ENCODE measurements around the gene ARSG. TPM values are rescaled to one million over a fixed set of nuclear protein-coding genes. Genes with fewer than 3 reads are reported as not detected.
"Not testable (repeated sequence)": the region's sequence is repeated elsewhere in the genome, so short reads cannot be mapped to it uniquely, and the experiment has no call there.

The ARSG gene
- total RNA-seq, 1 experiment from 2014 or later = 31.7 TPM

DNA sequence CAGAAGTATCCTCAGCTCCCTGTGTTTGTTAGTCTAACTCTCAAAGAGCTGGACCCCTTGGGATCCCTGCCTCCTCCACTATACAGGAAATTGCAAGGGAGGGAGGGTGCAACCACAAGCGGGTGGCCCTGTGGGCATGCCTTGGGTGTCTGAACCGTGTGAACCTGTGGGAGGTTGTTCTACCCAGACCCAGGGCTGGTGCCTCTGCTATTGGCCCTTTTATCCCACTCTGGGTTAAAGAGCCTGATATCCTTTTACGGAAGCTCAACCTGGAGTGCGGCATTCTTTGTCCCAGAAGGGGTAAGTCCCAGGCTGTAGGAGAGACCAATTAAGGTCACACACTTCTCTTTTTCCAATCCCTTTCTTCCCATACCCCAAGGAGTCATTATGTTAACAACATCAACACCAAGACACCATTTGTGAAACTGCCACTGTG lies 53.4 kb downstream of the ARSG start:
- peak; percentile 44 for DNase-seq (ENCODE audit: low read depth, low spot score)
- in situ Hi-C loops (cut with HindIII; ENCODE audit: low pct_unique_long_range_greater_than_20kb, low sequenced_read_pairs) = no loop called here

DNA sequence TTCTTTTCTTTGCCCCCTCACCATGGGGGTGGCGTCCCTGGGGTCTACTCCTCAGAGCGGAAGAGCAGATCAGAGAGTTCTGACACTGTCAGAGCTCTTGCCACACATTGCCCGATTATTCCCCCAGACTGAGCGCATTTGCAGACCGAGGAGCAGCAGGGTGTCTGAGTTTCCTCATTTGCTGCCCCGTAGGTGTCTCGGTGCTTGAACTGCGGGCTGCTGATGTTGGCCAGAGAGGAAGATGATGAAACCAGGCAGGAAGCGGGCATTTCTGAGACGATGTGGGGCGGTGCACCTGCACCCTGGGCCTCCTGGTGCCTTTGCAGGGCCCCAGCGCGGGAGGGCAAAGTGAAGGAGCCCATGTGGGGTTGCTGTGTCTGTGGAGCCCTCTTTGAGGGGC lies 55.2 kb downstream of the ARSG start:
- in situ Hi-C loops (cut with HindIII; ENCODE audit: low pct_unique_long_range_greater_than_20kb, low sequenced_read_pairs) = no loop called here
- no peak for DNase-seq (ENCODE audit: low read depth, low spot score)

GRCh38 chr17:68347380-68347779 lies 56.1 kb downstream of the ARSG start:
- in situ Hi-C loops (cut with HindIII; ENCODE audit: low pct_unique_long_range_greater_than_20kb, low sequenced_read_pairs) = no loop called here
- DNase-seq (ENCODE audit: low read depth, low spot score) = no peak

DNA sequence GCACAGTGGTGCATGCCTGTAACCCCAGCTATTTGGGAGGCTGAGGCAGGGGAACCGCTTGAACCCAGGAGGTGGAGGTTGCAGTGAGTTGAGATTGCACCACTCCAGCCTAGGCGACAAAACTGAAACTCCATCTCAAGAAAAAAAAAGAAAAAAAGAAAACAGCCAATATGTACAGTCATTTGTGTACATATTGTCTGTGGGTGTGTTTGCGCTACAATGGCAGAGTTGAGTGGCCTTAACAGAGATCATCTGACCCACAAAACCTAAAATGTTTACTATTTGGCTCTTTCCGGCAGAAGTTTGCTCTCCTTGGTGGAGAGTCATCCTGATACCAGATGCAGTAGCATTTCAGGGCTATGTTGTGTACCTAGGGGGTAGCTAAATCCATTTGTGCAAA lies 57.9 kb downstream of the ARSG start:
- in situ Hi-C loops (cut with HindIII; ENCODE audit: low pct_unique_long_range_greater_than_20kb, low sequenced_read_pairs) = no loop called here
- DNase-seq (ENCODE audit: low read depth, low spot score) = no peak

GRCh38 chr17:68351395-68351794 lies 60.1 kb downstream of the ARSG start:
- in situ Hi-C loops (cut with HindIII; ENCODE audit: low pct_unique_long_range_greater_than_20kb, low sequenced_read_pairs) = no loop called here
- peak; percentile 85 for DNase-seq (ENCODE audit: low read depth, low spot score)

DNA sequence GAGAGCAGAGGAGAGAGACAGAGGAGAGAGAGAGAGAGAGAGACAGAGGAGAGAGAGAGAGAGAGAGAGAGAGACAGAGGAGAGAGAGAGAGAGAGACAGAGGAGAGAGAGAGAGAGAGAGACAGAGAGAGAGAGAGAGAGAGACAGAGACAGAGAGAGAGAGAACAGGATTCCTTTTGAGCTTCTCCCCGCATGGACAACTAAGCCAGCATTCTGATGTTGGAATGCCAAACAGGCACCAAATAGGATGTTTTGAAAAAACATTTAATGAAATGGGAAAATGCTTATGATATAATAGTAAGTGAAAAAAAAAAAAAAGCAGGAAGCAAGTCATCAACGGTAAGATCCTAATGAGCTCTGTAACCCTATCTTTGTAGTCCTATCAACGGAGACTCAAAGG lies 60.7 kb downstream of the ARSG start:
- DNase-seq (ENCODE audit: low read depth, low spot score) = no peak
- in situ Hi-C loops (cut with HindIII; ENCODE audit: low pct_unique_long_range_greater_than_20kb, low sequenced_read_pairs) = no loop called here

- DNase-seq (ENCODE audit: low read depth, low spot score); in situ Hi-C loops (cut with HindIII; ENCODE audit: low pct_unique_long_range_greater_than_20kb, low sequenced_read_pairs): not testable (repeated sequence)
Measured at GRCh38 chr17:68352671-68353070, 61.4 kb downstream of the ARSG start.

DNA sequence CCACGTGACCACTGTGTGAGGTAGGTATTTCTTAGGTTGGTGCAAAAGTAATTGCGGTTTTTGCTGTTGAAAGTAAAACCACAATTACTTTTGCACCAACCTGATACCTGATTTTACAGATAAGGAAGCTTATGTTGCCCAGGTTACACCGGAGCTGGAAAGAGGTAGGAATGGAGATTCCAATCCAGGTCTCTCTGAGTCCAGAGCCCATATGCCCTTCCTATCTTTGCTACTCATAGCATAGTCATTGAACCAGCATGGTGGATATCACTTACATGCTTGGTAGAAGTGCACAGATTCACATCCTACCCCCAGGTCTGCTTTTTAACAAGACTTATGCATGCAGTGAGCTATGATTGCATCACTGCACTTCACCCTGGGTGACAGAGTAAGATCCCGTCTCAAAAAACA lies 61.8 kb downstream of the ARSG start:
- in situ Hi-C loops (cut with HindIII; ENCODE audit: low pct_unique_long_range_greater_than_20kb, low sequenced_read_pairs) = no loop called here
- no peak for DNase-seq (ENCODE audit: low read depth, low spot score)

- in situ Hi-C loops (cut with HindIII; ENCODE audit: low pct_unique_long_range_greater_than_20kb, low sequenced_read_pairs); DNase-seq (ENCODE audit: low read depth, low spot score): not testable (repeated sequence)
Measured at GRCh38 chr17:68354311-68354710, 63.0 kb downstream of the ARSG start.

DNA sequence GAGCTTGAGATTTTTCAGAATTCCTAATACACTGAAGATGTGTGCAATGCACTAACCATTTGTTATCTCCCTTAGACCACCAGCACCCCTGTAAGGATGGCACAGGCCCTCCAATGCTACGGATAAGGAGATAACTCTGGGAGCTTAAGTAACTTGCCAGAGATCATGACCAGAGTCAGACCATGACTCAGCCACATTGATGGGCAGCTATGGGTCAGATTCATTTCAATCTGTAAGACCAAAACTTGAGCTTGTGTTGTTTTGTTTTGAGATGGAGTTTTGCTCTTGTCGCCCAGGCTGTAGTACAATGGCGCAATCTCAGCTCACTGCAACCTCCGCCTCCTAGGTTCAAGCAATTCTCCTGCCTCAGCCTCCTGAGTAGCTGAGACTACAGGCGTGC lies 63.8 kb downstream of the ARSG start:
- DNase-seq (ENCODE audit: low read depth, low spot score); in situ Hi-C loops (cut with HindIII; ENCODE audit: low pct_unique_long_range_greater_than_20kb, low sequenced_read_pairs): not testable (repeated sequence)

- in situ Hi-C loops (cut with HindIII; ENCODE audit: low pct_unique_long_range_greater_than_20kb, low sequenced_read_pairs) = no loop called here
- no peak for DNase-seq (ENCODE audit: low read depth, low spot score)
Measured at GRCh38 chr17:68356520-68356919, 65.2 kb downstream of the ARSG start.

- in situ Hi-C loops (cut with HindIII; ENCODE audit: low pct_unique_long_range_greater_than_20kb, low sequenced_read_pairs) = no loop called here
- DNase-seq (ENCODE audit: low read depth, low spot score) = no peak
Measured at GRCh38 chr17:68356949-68357455, 65.7 kb downstream of the ARSG start.

- no peak for DNase-seq (ENCODE audit: low read depth, low spot score)
- in situ Hi-C loops (cut with HindIII; ENCODE audit: low pct_unique_long_range_greater_than_20kb, low sequenced_read_pairs) = no loop called here
Measured at GRCh38 chr17:68357886-68358285, 66.6 kb downstream of the ARSG start.

DNA sequence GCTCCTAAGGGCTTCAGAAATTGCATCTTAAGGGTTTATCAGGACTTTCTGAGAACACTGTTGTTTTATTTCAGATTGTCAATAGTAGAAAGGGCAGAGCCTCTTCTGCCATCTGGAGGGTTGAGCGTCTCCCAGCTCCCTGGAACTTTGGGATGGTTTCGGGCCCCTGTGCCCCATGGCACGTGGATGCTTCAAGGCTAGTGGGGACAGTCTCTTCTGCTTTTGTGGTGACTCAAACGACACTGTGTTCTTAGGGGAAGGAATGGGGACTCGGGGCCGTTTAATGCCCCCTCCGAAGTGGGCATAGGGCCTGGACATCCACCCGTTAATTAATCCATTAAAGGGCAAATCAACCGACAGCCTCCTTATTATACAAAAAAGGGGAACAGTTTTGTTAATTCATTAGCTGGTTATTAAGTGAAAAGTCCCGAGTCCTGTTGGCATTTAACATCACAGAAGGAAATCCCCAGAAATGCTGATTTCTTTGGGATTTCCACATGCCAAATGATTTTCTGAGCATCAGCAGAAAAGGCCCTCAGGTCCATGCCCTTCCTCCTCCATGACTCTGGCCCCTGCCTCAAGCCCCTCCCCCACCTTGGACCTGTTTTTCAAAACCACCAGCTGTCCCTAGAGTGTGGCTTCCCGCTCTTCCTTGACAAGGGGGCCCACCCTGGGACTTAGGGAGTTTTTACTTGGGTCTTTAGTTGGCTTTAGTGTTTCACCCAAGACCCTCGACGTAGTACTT lies 68.7 kb downstream of the ARSG start:
- in situ Hi-C loops (cut with HindIII; ENCODE audit: low pct_unique_long_range_greater_than_20kb, low sequenced_read_pairs) = no loop called here
- DNase-seq (ENCODE audit: low read depth, low spot score) = no peak

DNA sequence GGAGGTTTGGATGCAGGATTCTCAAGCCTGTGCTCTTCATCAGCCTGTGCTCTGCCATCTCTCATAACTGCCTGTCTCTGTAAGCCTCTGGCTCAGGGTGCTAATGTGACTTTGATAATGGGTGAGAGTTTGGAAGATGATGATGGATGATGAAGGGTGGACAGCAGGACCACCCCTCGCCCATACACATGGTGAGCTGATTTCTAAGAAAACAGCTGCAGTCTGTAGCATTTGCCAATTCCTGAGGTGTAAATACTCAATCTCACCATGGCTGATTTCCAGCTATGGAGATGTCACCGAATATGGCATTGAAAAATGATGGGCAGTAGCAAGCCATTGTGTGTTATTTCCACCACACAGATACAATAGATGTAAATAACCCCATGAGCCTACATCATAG lies 74.2 kb downstream of the ARSG start:
- DNase-seq (ENCODE audit: low read depth, low spot score) = no peak
- in situ Hi-C loops (cut with HindIII; ENCODE audit: low pct_unique_long_range_greater_than_20kb, low sequenced_read_pairs) = no loop called here

DNA sequence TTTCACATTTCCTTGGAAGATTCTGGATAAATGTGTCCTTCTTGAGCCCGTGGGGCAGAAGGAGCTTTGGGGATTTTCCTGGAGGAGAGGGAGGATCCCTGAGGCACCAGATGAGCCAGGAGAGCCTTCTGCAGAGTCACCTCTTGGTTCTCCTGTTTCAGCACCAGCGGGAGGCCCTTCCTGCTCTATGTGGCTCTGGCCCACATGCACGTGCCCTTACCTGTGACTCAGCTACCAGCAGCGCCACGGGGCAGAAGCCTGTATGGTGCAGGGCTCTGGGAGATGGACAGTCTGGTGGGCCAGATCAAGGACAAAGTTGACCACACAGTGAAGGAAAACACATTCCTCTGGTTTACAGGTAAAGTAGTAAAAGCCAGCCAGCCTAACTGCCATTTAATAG lies 77.1 kb downstream of the ARSG start:
- no peak for DNase-seq (ENCODE audit: low read depth, low spot score)
- in situ Hi-C loops (cut with HindIII; ENCODE audit: low pct_unique_long_range_greater_than_20kb, low sequenced_read_pairs) = no loop called here

DNA sequence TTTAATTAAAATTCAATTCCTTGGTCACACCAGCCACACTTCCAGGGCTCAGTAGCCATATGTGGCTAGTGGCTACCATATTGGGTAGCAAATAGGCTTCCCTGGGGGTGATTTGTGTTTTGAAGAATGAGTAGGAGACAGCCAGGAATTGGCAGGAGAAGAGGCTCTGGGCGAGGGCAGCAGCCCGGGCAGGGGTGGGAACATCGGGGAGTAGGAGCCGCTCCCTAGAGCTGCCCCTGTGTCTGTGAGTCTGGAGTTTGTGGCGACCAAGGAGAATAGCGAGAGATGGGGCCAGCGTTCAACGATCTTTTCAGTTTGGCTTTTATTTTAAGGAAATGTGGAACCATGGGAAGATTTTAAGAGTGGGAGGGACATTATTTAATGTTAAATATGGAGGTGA lies 84.3 kb downstream of the ARSG start:
- no peak for DNase-seq (ENCODE audit: low read depth, low spot score)
- in situ Hi-C loops (cut with HindIII; ENCODE audit: low pct_unique_long_range_greater_than_20kb, low sequenced_read_pairs) = no loop called here

- DNase-seq (ENCODE audit: low read depth, low spot score); in situ Hi-C loops (cut with HindIII; ENCODE audit: low pct_unique_long_range_greater_than_20kb, low sequenced_read_pairs): not testable (repeated sequence)
Measured at GRCh38 chr17:68376178-68376577, 84.9 kb downstream of the ARSG start.

DNA sequence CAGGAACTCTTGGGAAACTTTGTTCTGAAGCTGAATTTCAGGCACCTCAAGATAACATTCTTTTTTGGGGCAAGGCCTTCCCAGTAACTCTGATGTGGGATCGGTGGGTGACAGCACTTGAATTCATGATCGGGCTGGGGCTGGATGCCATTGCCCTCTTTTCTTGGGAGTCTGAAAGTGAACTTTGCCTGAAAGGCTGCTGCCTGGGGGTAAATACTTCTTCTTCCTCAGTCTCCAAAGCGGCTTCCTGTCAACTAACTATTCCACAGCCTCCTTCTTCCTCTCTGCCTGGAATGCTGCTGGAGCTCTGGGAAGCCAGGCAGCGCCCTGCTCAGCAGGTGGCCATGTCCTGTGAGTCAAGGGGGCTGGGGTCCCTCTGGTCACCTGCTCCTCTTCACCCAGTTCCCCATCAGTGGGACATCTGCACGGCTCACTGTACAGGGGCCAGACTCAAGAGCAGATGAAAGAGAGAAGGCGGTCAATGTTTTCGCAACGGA lies 86.5 kb downstream of the ARSG start:
- DNase-seq (ENCODE audit: low read depth, low spot score) = no peak
- in situ Hi-C loops (cut with HindIII; ENCODE audit: low pct_unique_long_range_greater_than_20kb, low sequenced_read_pairs) = no loop called here

Measured in SK-MEL-5 (cell line).